GM12878 (cell line): ENCODE data around the gene TIGD7. TPM values are rescaled to one million over a fixed set of nuclear protein-coding genes. Genes with fewer than 3 reads are reported as not detected.

ENCODE experiments used
- ATAC-seq: fragments of 200-7000 bp; cut with Tn5 transposase; 3 replicates; pipeline ENCODE4 v1.9.1; 2020; ENCODE audit warnings: mild to moderate bottlenecking, moderate library complexity
- BruUV-seq: library from RNA; stranded (reverse); fragments of 400-500 nt; replicated peaks from 2 replicates; lab custom pipeline; 2021; lab: Mats Ljungman, UMichigan
- CTCF ChIA-PET: fragments of 300-600 bp; sonication (Branson Sonifier 250); formaldehyde crosslinking; extraction: SDS; loops from one replicate; lab custom pipeline; 2021; ENCODE audit warnings: inconsistent platforms; lab: Yijun Ruan, JAX
- POLR2A ChIA-PET: fragments of 350-600 bp; formaldehyde crosslinking; extraction: SDS; loops from one replicate; lab custom pipeline; 2021; ENCODE audit warnings: inconsistent platforms; lab: Charles Lee
- RAD21 ChIA-PET: fragments of 300-600 bp; sonication (Branson Sonifier 250); formaldehyde crosslinking; loops from one replicate; lab custom pipeline; 2023; ENCODE audit warnings: antibody characterized with exemption; ENCODE audit not compliant: unreplicated experiment; lab: Charles Lee
- SMC1A ChIA-PET: fragments of 300-600 bp; sonication (Branson Sonifier 250); formaldehyde crosslinking; loops from one replicate; lab custom pipeline; 2023; ENCODE audit not compliant: unreplicated experiment, uncharacterized antibody; lab: Charles Lee
- DNase-seq: peaks from one replicate; pipeline ENCODE4 v3.0.0-alpha.2; 2011; ENCODE audit warnings: low read depth, low spot score
- FAIRE-seq: peaks from 3 replicates; lab custom pipeline; 2011; peaks lifted over from hg19 to GRCh38; lab: Jason Lieb, UNC
- H2AFZ ChIP-seq: 2 replicates; pipeline ENCODE4 v1.6.0; 2011; ENCODE audit warnings: low read depth, low read length, control low read depth; ENCODE audit not compliant: control insufficient read depth
- H3K27ac ChIP-seq: 2 replicates; pipeline ENCODE4 v1.5.1; 2011; ENCODE audit warnings: control low read depth; ENCODE audit not compliant: control insufficient read depth, insufficient read depth
- H3K27me3 ChIP-seq, 2 experiments: replicated peaks in 1 of 2; 2 replicates each; pipeline versions ENCODE4 v1.6.0 to v1.6.1; 2011; ENCODE audit warnings: low read length in 1 of 2; ENCODE audit not compliant: control insufficient read depth in 2 of 2, insufficient read depth in 2 of 2
- H3K36me3 ChIP-seq, 2 experiments: 2 replicates each; pipeline ENCODE4 v1.5.1; 2011; ENCODE audit warnings: low read length in 1 of 2; ENCODE audit not compliant: control insufficient read depth in 2 of 2, insufficient read depth in 2 of 2
- H3K4me1 ChIP-seq: 2 replicates; pipeline ENCODE4 v1.6.1; 2011; ENCODE audit warnings: mild to moderate bottlenecking, low read length, moderate library complexity, mixed read lengths; ENCODE audit not compliant: control insufficient read depth, insufficient read depth
- H3K4me2 ChIP-seq: 2 replicates; pipeline ENCODE4 v1.6.0; 2011; ENCODE audit warnings: control low read depth; ENCODE audit not compliant: control insufficient read depth, insufficient read depth
- H3K4me3 ChIP-seq: fragments of 200-600 bp; sonication (generic); 2 replicates; pipeline ENCODE4 v1.5.1; 2016
- H3K79me2 ChIP-seq: 2 replicates; pipeline ENCODE4 v1.6.0; 2011; ENCODE audit warnings: low read length; ENCODE audit not compliant: control insufficient read depth, insufficient read depth
- H3K9ac ChIP-seq: 2 replicates; pipeline ENCODE4 v1.8.0; 2011; ENCODE audit warnings: low read length, control low read depth, mixed read lengths; ENCODE audit not compliant: control insufficient read depth, insufficient read depth
- H3K9me3 ChIP-seq: replicated peaks from 3 replicates; pipeline ENCODE4 v1.5.1; 2011; ENCODE audit warnings: mild to moderate bottlenecking, low read length; ENCODE audit not compliant: control insufficient read depth, insufficient read depth
- H4K20me1 ChIP-seq: 2 replicates; pipeline ENCODE4 v1.6.0; 2011; ENCODE audit not compliant: control insufficient read depth, insufficient read depth
- ASH2L ChIP-seq: fragments of 300-600, 200-600 bp; sonication (generic); IDR thresholded peaks from 2 replicates; pipeline ENCODE4 v1.6.1; 2017; ENCODE audit warnings: low read depth, mild to moderate bottlenecking, borderline replicate concordance
- BHLHE40 ChIP-seq, 2 experiments: fragments of 450-650 bp in 1 of 2; IDR thresholded peaks; 2 replicates each; pipeline ENCODE4 v1.6.1; 2011 to 2017; ENCODE audit warnings: low read depth in 2 of 2, borderline replicate concordance in 1 of 2, improper control_type of control experiment in 1 of 2, low read length in 1 of 2, mild to moderate bottlenecking in 1 of 2
- EGR1 ChIP-seq, 2 experiments: IDR thresholded peaks; 1 replicate in 1 of 2; 2 replicates in 1 of 2; pipeline ENCODE4 v1.6.1; 2011 to 2012; ENCODE audit warnings: low read depth in 2 of 2, low read length in 2 of 2, borderline replicate concordance in 1 of 2, mild to moderate bottlenecking in 1 of 2, moderate library complexity in 1 of 2
- GATAD2B ChIP-seq: fragments of 450-650 bp; conservative IDR thresholded peaks from 2 replicates; pipeline ENCODE4 v1.6.1; 2017; ENCODE audit warnings: low read depth, mild to moderate bottlenecking, moderate library complexity
- IKZF2 ChIP-seq, 2 experiments: fragments of 450-650 bp; IDR thresholded peaks; 2 replicates each; pipeline ENCODE4 v1.6.1; 2017; ENCODE audit warnings: mild to moderate bottlenecking in 2 of 2, moderate library complexity in 2 of 2
- KAT2A ChIP-seq: conservative IDR thresholded peaks from 2 replicates; pipeline ENCODE4 v1.6.1; 2011; ENCODE audit warnings: low read depth, low read length; ENCODE audit not compliant: control insufficient read depth
- LARP7 ChIP-seq: fragments of 450-650 bp; IDR thresholded peaks from 2 replicates; pipeline ENCODE4 v1.6.1; 2017; ENCODE audit warnings: mild to moderate bottlenecking
- RAD51 ChIP-seq: fragments of 450-650 bp; IDR thresholded peaks from 2 replicates; pipeline ENCODE4 v1.6.1; 2016; ENCODE audit warnings: moderate library complexity, mild to moderate bottlenecking, inconsistent platforms
- SMC3 ChIP-seq: IDR thresholded peaks from 2 replicates; pipeline ENCODE4 v1.6.1; 2011; ENCODE audit warnings: low read length, improper control_type of control experiment, borderline replicate concordance
- ZNF384 ChIP-seq: IDR thresholded peaks from 2 replicates; pipeline ENCODE4 v1.6.1; 2012; ENCODE audit warnings: low read depth, mild to moderate bottlenecking, low read length, improper control_type of control experiment, borderline replicate concordance
- WGBS: methylation state at CpG from one replicate; pipeline ENCODE4 v1.1.6; 2016; ENCODE audit warnings: low lambda C conversion rate; ENCODE audit not compliant: insufficient replicate concordance, insufficient coverage; ENCODE audit errors: missing lambda C conversion rate; 5-methylcytosine and 5-hydroxymethylcytosine counted together
- in situ Hi-C: fragments of 300-500 bp; cut with MboI; formaldehyde crosslinking; loops from 9 replicates; pipeline ENCODE4 v1.14.3; 2018; ENCODE audit warnings: mixed read lengths
- intact Hi-C: fragments of 100-400 bp; cut with micrococcal nuclease; formaldehyde crosslinking; loops from one replicate; pipeline ENCODE4 v1.14.2; 2022; ENCODE audit not compliant: unreplicated experiment
- polyA plus RNA-seq, 11 experiments: library from polyadenylated mRNA; depleted of rRNA in 4 of 11; unstranded in 6 of 11; stranded (reverse) in 5 of 11; fragments of >200 nt; fragmentation: Nextera tagmentation in 4 of 11; fragmentation: Illumina TruSeq in 1 of 11; extraction: Ambion mirVana in 4 of 11; extraction: Trizol in 1 of 11; gene quantifications; 1 replicate in 1 of 11; 2 replicates in 10 of 11; pipeline versions ENCODE4 v1.2.1 to v1.2.3, GENCODE V29; 2011 to 2016; ENCODE audit warnings: inconsistent platforms in 2 of 11, missing spikeins in 2 of 11, low read depth in 1 of 11
- total RNA-seq, 4 experiments: library from RNA; depleted of rRNA in 3 of 4; stranded (reverse); fragments of >200 nt in 3 of 4; fragmentation: Illumina TruSeq in 1 of 4; extraction: Trizol in 1 of 4; gene quantifications; 2 replicates each; pipeline versions ENCODE4 v1.2.1 to v1.2.3, GENCODE V29; 2013 to 2021
- TF ChIP-seq, protein P1 (sequence below): fragments of 450-650 bp; conservative IDR thresholded peaks from 2 replicates; pipeline ENCODE4 v1.6.1; 2017; ENCODE audit warnings: mild to moderate bottlenecking, moderate library complexity
- TF ChIP-seq, protein P2 (sequence below): IDR thresholded peaks from 2 replicates; pipeline ENCODE4 v1.6.1; 2012; ENCODE audit warnings: mild to moderate bottlenecking, low read depth, low read length

TIGD7 gene
- total and polyA plus RNA-seq, 10 of the 15 experiments (the other 5 are each of a cell fraction or from before 2014, with no cell fraction given) = 0.37 to 3.8 (median 3.0) TPM

DNA sequence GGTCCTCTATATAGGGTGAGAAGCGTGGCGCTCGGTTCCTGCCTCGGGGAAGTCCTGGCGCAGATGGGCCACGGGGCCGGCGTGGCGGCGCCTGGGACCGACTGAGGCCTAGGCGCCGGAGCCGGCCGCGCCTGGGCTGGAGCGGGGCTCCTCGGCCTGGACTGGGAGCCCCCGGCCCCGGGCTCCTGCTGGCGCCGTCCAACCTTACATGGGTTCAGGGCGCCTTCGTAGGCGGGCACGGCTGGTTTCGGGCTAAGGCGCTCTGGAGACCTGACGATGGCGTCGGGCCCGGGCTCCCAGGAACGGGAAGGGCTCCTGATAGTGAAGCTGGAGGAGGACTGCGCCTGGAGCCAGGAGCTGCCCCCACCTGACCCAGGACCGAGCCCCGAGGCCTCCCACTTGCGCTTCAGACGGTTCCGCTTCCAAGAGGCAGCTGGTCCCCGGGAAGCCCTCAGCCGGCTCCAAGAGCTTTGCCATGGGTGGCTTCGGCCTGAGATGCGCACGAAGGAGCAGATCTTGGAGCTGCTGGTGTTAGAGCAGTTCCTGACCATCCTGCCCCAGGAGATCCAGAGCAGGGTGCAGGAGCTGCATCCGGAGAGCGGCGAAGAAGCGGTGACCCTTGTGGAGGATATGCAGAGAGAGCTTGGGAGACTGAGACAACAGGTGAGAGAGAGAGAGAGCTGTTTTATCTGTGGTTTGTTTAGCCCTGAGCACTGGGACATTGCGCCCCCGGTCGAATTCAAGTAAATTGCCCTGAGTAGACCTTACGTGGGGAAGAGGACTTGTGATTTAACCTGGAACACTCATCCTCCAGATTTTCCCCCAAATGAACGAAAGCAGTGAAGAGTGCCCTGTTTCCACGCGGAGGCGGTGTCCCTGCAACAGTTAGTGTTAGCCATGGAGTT lies 21.4 kb downstream of the TIGD7 start:
- in situ Hi-C loops = no loop called here
- Histone ChIP-seq H2AFZ (peak overlapping the region; percentile 91), H4K20me1 (no peaks in the 10 kb centered on the region), H3K4me1 (peaks cover 10% of the 10 kb centered on the region; the same call in 1 of the 2 replicates), H3K36me3 (peaks cover 7 to 22% of the 10 kb centered on the region in 2 experiments), H3K79me2 (peaks cover 32% of the 10 kb centered on the region), H3K4me2 (peak overlapping the region; percentile 99), H3K27ac (peak overlapping the region; percentile 98), H3K9me3 (peaks cover 28% of the 10 kb centered on the region), H3K4me3 (peak overlapping the region; percentile 91), H3K9ac (peak overlapping the region; percentile 95), H3K27me3 (no peaks in the 10 kb centered on the region)
- intact Hi-C loops = loop anchor here (1.0 to 10.0 kb wide), 3 partner anchors 19 to 121 kb away; partner anchors contain the start of genes ZNF174 and ZSCAN32
- FAIRE-seq (no peak), DNase-seq (no peak), ATAC-seq (no peak)
- ChIA-PET SMC1A (interaction anchor here (1.5 to 1.9 kb wide), 3 partner anchors 14 to 177 kb away, joined by 4 to 5 read pairs (median 4); partner anchors contain the start of gene ZNF200), CTCF (interaction anchor here (0.9 to 1.6 kb wide), 5 partner anchors 13 to 217 kb away, joined by 3 to 4 read pairs (median 4); partner anchors contain the start of genes CLUAP1, ZNF174 and ZSCAN32), POLR2A (interaction anchor here (1.1 to 2.1 kb wide), 7 partner anchors 14 to 164 kb away, joined by 3 to 10 read pairs (median 4); partner anchors contain the start of genes NAA60, ZNF200 and ZNF597), RAD21 (interaction anchor here (0.6 to 1.2 kb wide), 3 partner anchors 22 to 148 kb away, joined by 3 to 4 read pairs (median 4); partner anchors contain the start of genes ZNF174 and ZSCAN32)
- BruUV-seq = TSS peak; percentile 64
- 15% methylated on average over 53 of the region's 56 CpGs for WGBS
- TF ChIP-seq BHLHE40 (IDR thresholded peaks at IDR 0.05; ENCODE audit: borderline replicate concordance in 1 of 2, low read depth in 2 of 2, low read length in 1 of 2) = no peak
- TF ChIP-seq ZNF384 = no peak
- TF ChIP-seq IKZF2 (IDR thresholded peaks at IDR 0.05) = no peak
- TF ChIP-seq LARP7 = peak; percentile 81
- TF ChIP-seq, protein P1, sequence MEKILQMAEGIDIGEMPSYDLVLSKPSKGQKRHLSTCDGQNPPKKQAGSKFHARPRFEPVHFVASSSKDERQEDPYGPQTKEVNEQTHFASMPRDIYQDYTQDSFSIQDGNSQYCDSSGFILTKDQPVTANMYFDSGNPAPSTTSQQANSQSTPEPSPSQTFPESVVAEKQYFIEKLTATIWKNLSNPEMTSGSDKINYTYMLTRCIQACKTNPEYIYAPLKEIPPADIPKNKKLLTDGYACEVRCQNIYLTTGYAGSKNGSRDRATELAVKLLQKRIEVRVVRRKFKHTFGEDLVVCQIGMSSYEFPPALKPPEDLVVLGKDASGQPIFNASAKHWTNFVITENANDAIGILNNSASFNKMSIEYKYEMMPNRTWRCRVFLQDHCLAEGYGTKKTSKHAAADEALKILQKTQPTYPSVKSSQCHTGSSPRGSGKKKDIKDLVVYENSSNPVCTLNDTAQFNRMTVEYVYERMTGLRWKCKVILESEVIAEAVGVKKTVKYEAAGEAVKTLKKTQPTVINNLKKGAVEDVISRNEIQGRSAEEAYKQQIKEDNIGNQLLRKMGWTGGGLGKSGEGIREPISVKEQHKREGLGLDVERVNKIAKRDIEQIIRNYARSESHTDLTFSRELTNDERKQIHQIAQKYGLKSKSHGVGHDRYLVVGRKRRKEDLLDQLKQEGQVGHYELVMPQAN = peak; percentile 86
- TF ChIP-seq KAT2A = no peak
- peak in 1 of 2 experiments; percentile 43; a peak in 1 of 3 replicates for TF ChIP-seq EGR1 (IDR thresholded peaks at IDR 0.05; ENCODE audit: borderline replicate concordance in 1 of 2, low read depth in 2 of 2, low read length in 2 of 2)
- TF ChIP-seq RAD51 = no peak
- TF ChIP-seq, protein P2, sequence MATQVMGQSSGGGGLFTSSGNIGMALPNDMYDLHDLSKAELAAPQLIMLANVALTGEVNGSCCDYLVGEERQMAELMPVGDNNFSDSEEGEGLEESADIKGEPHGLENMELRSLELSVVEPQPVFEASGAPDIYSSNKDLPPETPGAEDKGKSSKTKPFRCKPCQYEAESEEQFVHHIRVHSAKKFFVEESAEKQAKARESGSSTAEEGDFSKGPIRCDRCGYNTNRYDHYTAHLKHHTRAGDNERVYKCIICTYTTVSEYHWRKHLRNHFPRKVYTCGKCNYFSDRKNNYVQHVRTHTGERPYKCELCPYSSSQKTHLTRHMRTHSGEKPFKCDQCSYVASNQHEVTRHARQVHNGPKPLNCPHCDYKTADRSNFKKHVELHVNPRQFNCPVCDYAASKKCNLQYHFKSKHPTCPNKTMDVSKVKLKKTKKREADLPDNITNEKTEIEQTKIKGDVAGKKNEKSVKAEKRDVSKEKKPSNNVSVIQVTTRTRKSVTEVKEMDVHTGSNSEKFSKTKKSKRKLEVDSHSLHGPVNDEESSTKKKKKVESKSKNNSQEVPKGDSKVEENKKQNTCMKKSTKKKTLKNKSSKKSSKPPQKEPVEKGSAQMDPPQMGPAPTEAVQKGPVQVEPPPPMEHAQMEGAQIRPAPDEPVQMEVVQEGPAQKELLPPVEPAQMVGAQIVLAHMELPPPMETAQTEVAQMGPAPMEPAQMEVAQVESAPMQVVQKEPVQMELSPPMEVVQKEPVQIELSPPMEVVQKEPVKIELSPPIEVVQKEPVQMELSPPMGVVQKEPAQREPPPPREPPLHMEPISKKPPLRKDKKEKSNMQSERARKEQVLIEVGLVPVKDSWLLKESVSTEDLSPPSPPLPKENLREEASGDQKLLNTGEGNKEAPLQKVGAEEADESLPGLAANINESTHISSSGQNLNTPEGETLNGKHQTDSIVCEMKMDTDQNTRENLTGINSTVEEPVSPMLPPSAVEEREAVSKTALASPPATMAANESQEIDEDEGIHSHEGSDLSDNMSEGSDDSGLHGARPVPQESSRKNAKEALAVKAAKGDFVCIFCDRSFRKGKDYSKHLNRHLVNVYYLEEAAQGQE = 0 out of 2 replicates have a peak, but pooled peaks have one; percentile 53
- peak; percentile 59 for TF ChIP-seq GATAD2B
- no peak for TF ChIP-seq SMC3
- TF ChIP-seq ASH2L = no peak
